ENCODE data around the gene SMAD6.
A peak's percentile ranks its signal among the peaks of the same experiment; 100 is the strongest.

The SMAD6 gene

GRCh38 chr15:66763186-66764071 is 61.4 kb downstream of the SMAD6 start:
- H3K4me3 ChIP-seq (ENCODE audit: low read length): no peak overlapping the region
- no peaks in the 10 kb centered on the region for H3K9me3 ChIP-seq (ENCODE audit: control insufficient read depth, low read length)
- H3K4me1 ChIP-seq (ENCODE audit: control insufficient read depth, insufficient read depth, low read length): peaks cover 82% of the 10 kb centered on the region
- peaks cover 10% of the 10 kb centered on the region for H3K36me3 ChIP-seq (ENCODE audit: control insufficient read depth, insufficient read depth, low read length, severe bottlenecking)
- H3K27me3 ChIP-seq (replicated peaks; ENCODE audit: control insufficient read depth, insufficient read depth, low read length): no peaks in the 10 kb centered on the region
- peak overlapping the region; percentile 70 for H3K9ac ChIP-seq (ENCODE audit: low read length)
- DNase-seq (ENCODE audit: low read depth): no peak

- Histone ChIP-seq H3K9me3 (ENCODE audit: control insufficient read depth, low read length) (no peaks in the 10 kb centered on the region), H3K36me3 (ENCODE audit: control insufficient read depth, insufficient read depth, low read length, severe bottlenecking) (peaks cover 18% of the 10 kb centered on the region), H3K4me3 (ENCODE audit: low read length) (no peak overlapping the region), H3K27me3 (replicated peaks; ENCODE audit: control insufficient read depth, insufficient read depth, low read length) (no peaks in the 10 kb centered on the region), H3K9ac (ENCODE audit: low read length) (peak overlapping the region; percentile 70), H3K4me1 (ENCODE audit: control insufficient read depth, insufficient read depth, low read length) (peaks cover 89% of the 10 kb centered on the region)
- DNase-seq (ENCODE audit: low read depth): no peak
Observed at GRCh38 chr15:66764072-66764786, 62.2 kb downstream of the SMAD6 start.

- peaks cover 18% of the 10 kb centered on the region for H3K36me3 ChIP-seq (ENCODE audit: control insufficient read depth, insufficient read depth, low read length, severe bottlenecking)
- no peaks in the 10 kb centered on the region for H3K9me3 ChIP-seq (ENCODE audit: control insufficient read depth, low read length)
- no peak for DNase-seq (ENCODE audit: low read depth)
- H3K4me1 ChIP-seq (ENCODE audit: control insufficient read depth, insufficient read depth, low read length): peaks cover 89% of the 10 kb centered on the region
- no peak overlapping the region for H3K9ac ChIP-seq (ENCODE audit: low read length)
- H3K27me3 ChIP-seq (replicated peaks; ENCODE audit: control insufficient read depth, insufficient read depth, low read length): no peaks in the 10 kb centered on the region
- no peak overlapping the region for H3K4me3 ChIP-seq (ENCODE audit: low read length)
Observed at GRCh38 chr15:66765478-66766281, 63.6 kb downstream of the SMAD6 start.

- DNase-seq (ENCODE audit: low read depth): peak; percentile 64
- Histone ChIP-seq H3K9ac (ENCODE audit: low read length) (no peak overlapping the region), H3K27me3 (replicated peaks; ENCODE audit: control insufficient read depth, insufficient read depth, low read length) (no peaks in the 10 kb centered on the region), H3K4me1 (ENCODE audit: control insufficient read depth, insufficient read depth, low read length) (peaks cover 89% of the 10 kb centered on the region), H3K9me3 (ENCODE audit: control insufficient read depth, low read length) (no peaks in the 10 kb centered on the region), H3K36me3 (ENCODE audit: control insufficient read depth, insufficient read depth, low read length, severe bottlenecking) (peaks cover 18% of the 10 kb centered on the region), H3K4me3 (ENCODE audit: low read length) (no peak overlapping the region)
Observed at GRCh38 chr15:66766282-66767230, 64.5 kb downstream of the SMAD6 start.

GRCh38 chr15:66767240-66767659 is 65.2 kb downstream of the SMAD6 start:
- Histone ChIP-seq H3K9ac (ENCODE audit: low read length) (no peak overlapping the region), H3K36me3 (ENCODE audit: control insufficient read depth, insufficient read depth, low read length, severe bottlenecking) (peaks cover 18% of the 10 kb centered on the region), H3K27me3 (replicated peaks; ENCODE audit: control insufficient read depth, insufficient read depth, low read length) (no peaks in the 10 kb centered on the region), H3K4me1 (ENCODE audit: control insufficient read depth, insufficient read depth, low read length) (peaks cover 87% of the 10 kb centered on the region), H3K9me3 (ENCODE audit: control insufficient read depth, low read length) (no peaks in the 10 kb centered on the region), H3K4me3 (ENCODE audit: low read length) (no peak overlapping the region)
- no peak for DNase-seq (ENCODE audit: low read depth)

- Histone ChIP-seq H3K4me1 (ENCODE audit: control insufficient read depth, insufficient read depth, low read length) (peaks cover 85% of the 10 kb centered on the region), H3K36me3 (ENCODE audit: control insufficient read depth, insufficient read depth, low read length, severe bottlenecking) (peaks cover 23% of the 10 kb centered on the region)
- no peak for DNase-seq (ENCODE audit: low read depth)
Observed at GRCh38 chr15:66768987-66769386, 67.0 kb downstream of the SMAD6 start.

GRCh38 chr15:66770518-66771350 is 68.7 kb downstream of the SMAD6 start:
- Histone ChIP-seq H3K9ac (ENCODE audit: low read length) (peak overlapping the region; percentile 32), H3K4me1 (ENCODE audit: control insufficient read depth, insufficient read depth, low read length) (peaks cover 86% of the 10 kb centered on the region), H3K4me3 (ENCODE audit: low read length) (no peak overlapping the region), H3K36me3 (ENCODE audit: control insufficient read depth, insufficient read depth, low read length, severe bottlenecking) (peaks cover 23% of the 10 kb centered on the region), H3K27me3 (replicated peaks; ENCODE audit: control insufficient read depth, insufficient read depth, low read length) (no peaks in the 10 kb centered on the region), H3K9me3 (ENCODE audit: control insufficient read depth, low read length) (no peaks in the 10 kb centered on the region)
- DNase-seq (ENCODE audit: low read depth): no peak

More at GRCh38 chr15:66768987-66769386, 67.0 kb downstream of the SMAD6 start:
- Histone ChIP-seq H3K9me3 (ENCODE audit: control insufficient read depth, low read length) (no peaks in the 10 kb centered on the region), H3K9ac (ENCODE audit: low read length) (no peak overlapping the region), H3K27me3 (replicated peaks; ENCODE audit: control insufficient read depth, insufficient read depth, low read length) (no peaks in the 10 kb centered on the region), H3K4me3 (ENCODE audit: low read length) (no peak overlapping the region)

GRCh38 chr15:66771351-66771650 is 69.3 kb downstream of the SMAD6 start:
- H3K9me3 ChIP-seq (ENCODE audit: control insufficient read depth, low read length): no peaks in the 10 kb centered on the region
- H3K27me3 ChIP-seq (replicated peaks; ENCODE audit: control insufficient read depth, insufficient read depth, low read length): no peaks in the 10 kb centered on the region
- no peak overlapping the region for H3K9ac ChIP-seq (ENCODE audit: low read length)
- peaks cover 23% of the 10 kb centered on the region for H3K36me3 ChIP-seq (ENCODE audit: control insufficient read depth, insufficient read depth, low read length, severe bottlenecking)
- DNase-seq (ENCODE audit: low read depth): no peak
- H3K4me3 ChIP-seq (ENCODE audit: low read length): no peak overlapping the region
- peaks cover 83% of the 10 kb centered on the region for H3K4me1 ChIP-seq (ENCODE audit: control insufficient read depth, insufficient read depth, low read length)

GRCh38 chr15:66772604-66773128 is 70.6 kb downstream of the SMAD6 start:
- Histone ChIP-seq H3K4me1 (ENCODE audit: control insufficient read depth, insufficient read depth, low read length) (peaks cover 70% of the 10 kb centered on the region), H3K9ac (ENCODE audit: low read length) (peak overlapping the region; percentile 57), H3K27me3 (replicated peaks; ENCODE audit: control insufficient read depth, insufficient read depth, low read length) (no peaks in the 10 kb centered on the region), H3K4me3 (ENCODE audit: low read length) (peak overlapping the region; percentile 18), H3K36me3 (ENCODE audit: control insufficient read depth, insufficient read depth, low read length, severe bottlenecking) (peaks cover 23% of the 10 kb centered on the region), H3K9me3 (ENCODE audit: control insufficient read depth, low read length) (no peaks in the 10 kb centered on the region)
- DNase-seq (ENCODE audit: low read depth): no peak

Measured in adipocyte (in vitro differentiated cells).